ENCODE data around the gene STK32B.
"Not testable (repeated sequence)": the region's sequence is repeated elsewhere in the genome, so short reads cannot be mapped to it uniquely, and the experiment has no call there.

The STK32B gene

GRCh38 chr4:5416637-5417036 is 365.4 kb downstream of the STK32B start:
- no peaks in the 10 kb centered on the region for H3K36me3 Mint-ChIP-seq (ENCODE audit: insufficient read depth)
- no peaks in the 10 kb centered on the region for H3K4me1 Mint-ChIP-seq (ENCODE audit: low read depth in 2 of 2)
- DNase-seq: no peak
- ATAC-seq (replicated peaks): no peak
- H3K4me3 Mint-ChIP-seq: no peak overlapping the region
- H3K27me3 Mint-ChIP-seq: peaks cover 9 to 18% of the 10 kb centered on the region in 2 donors
- H3K27ac Mint-ChIP-seq: no peak overlapping the region
- peaks cover 0 to 14% of the 10 kb centered on the region in 2 donors for H3K9me3 Mint-ChIP-seq

- peaks cover 0 to 14% of the 10 kb centered on the region in 2 donors for H3K9me3 Mint-ChIP-seq
- no peaks in the 10 kb centered on the region for H3K4me1 Mint-ChIP-seq (ENCODE audit: low read depth in 2 of 2)
- no peak for DNase-seq
- H3K4me3 Mint-ChIP-seq: no peak overlapping the region
- peaks cover 9% of the 10 kb centered on the region in 2 donors for H3K27me3 Mint-ChIP-seq
- no peak for ATAC-seq (replicated peaks)
- no peak overlapping the region for H3K27ac Mint-ChIP-seq
- H3K36me3 Mint-ChIP-seq (ENCODE audit: insufficient read depth): no peaks in the 10 kb centered on the region
These were observed 369.0 kb downstream of the STK32B start for GRCh38 chr4:5420266-5420665.

GRCh38 chr4:5421416-5421815 is 370.1 kb downstream of the STK32B start:
- ATAC-seq (replicated peaks) (no peak), DNase-seq (no peak)
- H3K4me1 Mint-ChIP-seq (ENCODE audit: low read depth in 2 of 2): no peaks in the 10 kb centered on the region
- H3K36me3 Mint-ChIP-seq (ENCODE audit: insufficient read depth): no peaks in the 10 kb centered on the region
- H3K27me3 Mint-ChIP-seq: peaks cover 9% of the 10 kb centered on the region in 2 donors
- H3K9me3 Mint-ChIP-seq: peaks cover 0 to 14% of the 10 kb centered on the region in 2 donors
- no peak overlapping the region for H3K27ac Mint-ChIP-seq
- H3K4me3 Mint-ChIP-seq: no peak overlapping the region

- no peaks in the 10 kb centered on the region for H3K4me1 Mint-ChIP-seq (ENCODE audit: low read depth in 2 of 2)
- H3K27me3 Mint-ChIP-seq: peaks cover 9% of the 10 kb centered on the region in 2 donors
- H3K4me3 Mint-ChIP-seq: no peak overlapping the region
- no peak overlapping the region for H3K27ac Mint-ChIP-seq
- H3K36me3 Mint-ChIP-seq (ENCODE audit: insufficient read depth): no peaks in the 10 kb centered on the region
- ATAC-seq (replicated peaks) (no peak), DNase-seq (no peak)
- H3K9me3 Mint-ChIP-seq: peaks cover 0 to 11% of the 10 kb centered on the region in 2 donors
These were observed 370.9 kb downstream of the STK32B start for GRCh38 chr4:5422195-5422594.

GRCh38 chr4:5423670-5424069 is 372.4 kb downstream of the STK32B start:
- no peak overlapping the region for H3K27ac Mint-ChIP-seq
- H3K4me3 Mint-ChIP-seq: no peak overlapping the region
- no peak for ATAC-seq (replicated peaks)

GRCh38 chr4:5424211-5424610 is 372.9 kb downstream of the STK32B start:
- no peaks in the 10 kb centered on the region for H3K36me3 Mint-ChIP-seq (ENCODE audit: insufficient read depth)
- no peaks in the 10 kb centered on the region for H3K4me1 Mint-ChIP-seq (ENCODE audit: low read depth in 2 of 2)
- no peak overlapping the region for H3K4me3 Mint-ChIP-seq
- H3K27me3 Mint-ChIP-seq: peaks cover 9 to 17% of the 10 kb centered on the region in 2 donors
- H3K27ac Mint-ChIP-seq: no peak overlapping the region
- peaks cover 0 to 5% of the 10 kb centered on the region in 2 donors for H3K9me3 Mint-ChIP-seq
- ATAC-seq (replicated peaks) (no peak), DNase-seq (no peak)

More at GRCh38 chr4:5423670-5424069, 372.4 kb downstream of the STK32B start:
- peaks cover 0 to 5% of the 10 kb centered on the region in 2 donors for H3K9me3 Mint-ChIP-seq
- no peaks in the 10 kb centered on the region for H3K4me1 Mint-ChIP-seq (ENCODE audit: low read depth in 2 of 2)
- no peaks in the 10 kb centered on the region for H3K36me3 Mint-ChIP-seq (ENCODE audit: insufficient read depth)
- no peak for DNase-seq
- H3K27me3 Mint-ChIP-seq: peaks cover 9 to 12% of the 10 kb centered on the region in 2 donors

GRCh38 chr4:5424901-5425300 is 373.6 kb downstream of the STK32B start:
- Mint-ChIP-seq H3K27ac (no peak overlapping the region), H3K4me3 (no peak overlapping the region), H3K27me3 (peaks cover 9 to 18% of the 10 kb centered on the region in 2 donors), H3K4me1 (ENCODE audit: low read depth in 2 of 2) (no peaks in the 10 kb centered on the region), H3K36me3 (ENCODE audit: insufficient read depth) (no peaks in the 10 kb centered on the region), H3K9me3 (peaks cover 0 to 5% of the 10 kb centered on the region in 2 donors)
- no peak for ATAC-seq (replicated peaks)
- DNase-seq: no peak

GRCh38 chr4:5429747-5430146 is 378.5 kb downstream of the STK32B start:
- ATAC-seq (replicated peaks) (no peak), DNase-seq (no peak)
- Mint-ChIP-seq H3K4me3 (no peak overlapping the region), H3K9me3 (no peaks in the 10 kb centered on the region), H3K36me3 (ENCODE audit: insufficient read depth) (no peaks in the 10 kb centered on the region), H3K4me1 (ENCODE audit: low read depth in 2 of 2) (no peaks in the 10 kb centered on the region), H3K27me3 (peaks cover 14 to 20% of the 10 kb centered on the region in 2 donors), H3K27ac (no peak overlapping the region)

GRCh38 chr4:5433196-5433595 is 381.9 kb downstream of the STK32B start:
- peaks cover 14 to 22% of the 10 kb centered on the region in 2 donors for H3K27me3 Mint-ChIP-seq
- H3K9me3 Mint-ChIP-seq: peaks cover under 1 to 12% of the 10 kb centered on the region in 2 donors
- H3K27ac Mint-ChIP-seq: no peak overlapping the region
- no peak overlapping the region for H3K4me3 Mint-ChIP-seq
- DNase-seq (no peak), ATAC-seq (replicated peaks) (no peak)
- H3K4me1 Mint-ChIP-seq (ENCODE audit: low read depth in 2 of 2): no peaks in the 10 kb centered on the region
- peaks cover 2% of the 10 kb centered on the region for H3K36me3 Mint-ChIP-seq (ENCODE audit: insufficient read depth)

GRCh38 chr4:5435201-5435600 is 383.9 kb downstream of the STK32B start:
- Mint-ChIP-seq H3K27ac (no peak overlapping the region), H3K36me3 (ENCODE audit: insufficient read depth) (peaks cover 2% of the 10 kb centered on the region), H3K4me1 (ENCODE audit: low read depth in 2 of 2) (no peaks in the 10 kb centered on the region), H3K4me3 (no peak overlapping the region), H3K9me3 (peaks cover 1 to 16% of the 10 kb centered on the region in 2 donors), H3K27me3 (peaks cover 14 to 16% of the 10 kb centered on the region in 2 donors)
- ATAC-seq (replicated peaks) (no peak), DNase-seq (no peak)

- DNase-seq (no peak), ATAC-seq (replicated peaks) (no peak)
- Mint-ChIP-seq H3K4me1 (ENCODE audit: low read depth in 2 of 2) (no peaks in the 10 kb centered on the region), H3K36me3 (ENCODE audit: insufficient read depth) (peaks cover 2% of the 10 kb centered on the region), H3K27me3 (peaks cover 14 to 16% of the 10 kb centered on the region in 2 donors), H3K9me3 (peaks cover 1 to 16% of the 10 kb centered on the region in 2 donors), H3K4me3 (no peak overlapping the region), H3K27ac (no peak overlapping the region)
These were observed 384.5 kb downstream of the STK32B start for GRCh38 chr4:5435823-5436222.

GRCh38 chr4:5443976-5444802 is 392.9 kb downstream of the STK32B start:
- not testable (repeated sequence) for DNase-seq; H3K27me3 Mint-ChIP-seq; H3K36me3 Mint-ChIP-seq (ENCODE audit: insufficient read depth); H3K9me3 Mint-ChIP-seq; H3K4me1 Mint-ChIP-seq (ENCODE audit: low read depth in 2 of 2); ATAC-seq (replicated peaks); H3K4me3 Mint-ChIP-seq; H3K27ac Mint-ChIP-seq

GRCh38 chr4:5444918-5445517 is 393.7 kb downstream of the STK32B start:
- no peak overlapping the region for H3K4me3 Mint-ChIP-seq
- ATAC-seq (replicated peaks): no peak
- no peaks in the 10 kb centered on the region for H3K27me3 Mint-ChIP-seq

More at GRCh38 chr4:5444918-5445517, 393.7 kb downstream of the STK32B start:
- DNase-seq: no peak
- Mint-ChIP-seq H3K36me3 (ENCODE audit: insufficient read depth) (no peaks in the 10 kb centered on the region), H3K27ac (no peak overlapping the region), H3K4me1 (ENCODE audit: low read depth in 2 of 2) (no peaks in the 10 kb centered on the region), H3K9me3 (no peaks in the 10 kb centered on the region)
